HG02870 (cell line): Measurements from ENCODE around the gene IL23R.

Source experiments
- ATAC-seq: cut with Tn5 transposase; IDR thresholded peaks from one replicate; pipeline ENCODE4 v1.9.1; 2021; ENCODE audit warnings: mild to moderate bottlenecking, moderate library complexity; ENCODE audit not compliant: unreplicated experiment

IL23R gene

DNA sequence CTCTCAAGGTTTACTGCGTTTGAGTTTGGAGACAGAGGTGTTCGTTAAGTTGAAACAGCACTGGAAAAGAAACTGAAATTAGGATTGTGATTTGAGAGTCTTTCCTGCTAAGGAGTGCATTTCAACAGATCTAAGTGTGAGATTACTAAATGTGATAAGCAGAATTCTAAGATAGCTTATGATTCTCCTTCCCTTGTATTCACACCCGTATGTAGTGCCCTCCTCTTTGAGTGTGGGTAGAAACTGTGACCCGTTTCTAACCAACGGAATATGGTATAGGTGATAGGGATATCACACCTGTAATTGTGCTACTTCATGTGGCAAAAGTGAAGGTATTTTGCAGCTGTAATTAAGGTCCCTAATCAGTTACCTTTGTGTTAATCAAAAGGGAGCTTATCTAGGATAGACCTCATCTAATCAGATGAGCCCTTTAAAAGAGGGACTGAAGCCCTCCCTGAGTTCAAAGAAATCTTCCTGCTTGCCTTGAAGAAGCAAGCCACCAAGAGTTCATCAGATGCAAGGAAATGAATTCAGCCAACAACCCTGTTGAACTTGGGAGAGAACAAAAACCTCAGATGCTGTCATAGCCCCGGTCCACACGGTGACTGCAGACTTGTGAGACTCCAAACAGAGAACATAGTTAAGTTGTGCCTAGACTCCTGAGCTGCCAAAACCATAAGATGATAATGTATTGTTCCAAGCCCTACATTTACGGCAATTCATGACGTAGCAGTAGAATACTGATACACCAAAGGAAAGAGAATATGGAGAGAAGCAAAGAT, 128.8 kb downstream of the IL23R start:
- no peak for ATAC-seq

GRCh38 chr1:67298762-67299161, 132.5 kb downstream of the IL23R start:
- ATAC-seq = no peak

- ATAC-seq = no peak
Measured at GRCh38 chr1:67299296-67299695, 133.0 kb downstream of the IL23R start.

- no peak for ATAC-seq
Measured at GRCh38 chr1:67300561-67300960, 134.3 kb downstream of the IL23R start.

GRCh38 chr1:67304023-67304422, 137.8 kb downstream of the IL23R start:
- ATAC-seq = no peak

- no peak for ATAC-seq
Measured at GRCh38 chr1:67306547-67306946, 140.3 kb downstream of the IL23R start.

DNA sequence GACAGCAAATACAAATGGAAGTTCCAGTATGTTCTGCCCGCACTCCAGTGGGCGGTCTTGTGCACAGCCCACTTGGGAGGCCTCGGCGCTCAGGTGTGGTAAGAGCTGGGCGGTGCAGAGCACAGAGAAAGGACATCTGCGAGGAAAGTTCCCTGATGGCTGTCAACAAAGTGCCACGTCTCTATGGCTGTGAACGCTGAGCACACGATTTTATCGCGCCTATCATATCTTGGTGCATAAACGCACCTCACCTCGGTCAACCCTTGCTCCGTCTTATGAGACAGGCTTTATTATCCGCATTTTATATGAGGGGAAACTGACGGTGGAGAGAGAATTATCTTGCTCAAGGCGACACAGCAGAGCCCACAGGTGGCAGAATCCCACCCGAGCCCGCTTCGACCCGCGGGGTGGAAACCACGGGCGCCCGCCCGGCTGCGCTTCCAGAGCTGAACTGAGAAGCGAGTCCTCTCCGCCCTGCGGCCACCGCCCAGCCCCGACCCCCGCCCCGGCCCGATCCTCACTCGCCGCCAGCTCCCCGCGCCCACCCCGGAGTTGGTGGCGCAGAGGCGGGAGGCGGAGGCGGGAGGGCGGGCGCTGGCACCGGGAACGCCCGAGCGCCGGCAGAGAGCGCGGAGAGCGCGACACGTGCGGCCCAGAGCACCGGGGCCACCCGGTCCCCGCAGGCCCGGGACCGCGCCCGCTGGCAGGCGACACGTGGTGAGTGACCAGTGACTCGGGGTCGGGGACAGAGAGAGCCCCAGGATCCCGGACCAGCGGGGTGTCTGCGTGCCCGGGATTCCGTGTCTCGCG, 141.2 kb downstream of the IL23R start, which contains the start of gene IL12RB2:
Gene IL12RB2, plus strand, starts transcription at position 623 of the 810 bp plus-strand sequence. CDS start 12,496 bp downstream, outside the sequence.
- ATAC-seq = peak; percentile 67

DNA sequence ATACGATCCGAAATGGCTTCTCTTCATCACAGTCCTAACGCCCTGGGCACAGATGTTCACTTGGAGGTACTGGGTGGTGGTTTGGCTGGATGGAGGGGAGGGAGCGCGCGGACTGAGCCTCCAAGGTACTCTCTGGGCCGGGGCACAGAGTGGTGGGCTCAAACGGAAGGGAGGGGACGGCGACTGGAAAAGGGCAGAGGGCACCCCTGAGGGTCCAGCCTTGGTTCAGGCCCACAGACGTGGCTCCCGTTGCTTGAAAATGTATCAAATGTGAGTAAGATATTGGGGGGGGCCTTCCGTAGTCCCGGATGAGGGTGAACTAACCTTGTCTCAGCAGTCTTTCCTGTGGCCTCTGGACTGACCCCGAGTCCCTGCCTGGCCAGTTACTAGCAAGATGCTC, 141.9 kb downstream of the IL23R start:
- ATAC-seq = peak; percentile 25
